GM13976 (cell line): Measurements from ENCODE around the gene MRPL39.
A peak's percentile ranks its signal among the peaks of the same experiment; 100 is the strongest.

Experiments used
- DNase-seq: peaks from one replicate; pipeline ENCODE4 v3.0.0; 2012; ENCODE audit warnings: low spot score
- CTCF ChIP-seq: IDR thresholded peaks from 2 replicates; pipeline ENCODE4 v1.5.1; 2012; ENCODE audit warnings: borderline replicate concordance, mild to moderate bottlenecking; ENCODE audit not compliant: insufficient read depth; ENCODE audit errors: extremely low read depth, missing control alignments, control extremely low read depth
- in situ Hi-C: fragments of 300-500 bp; cut with MboI; formaldehyde crosslinking; loops from one replicate; pipeline ENCODE4 v1.12.0; 2022; ENCODE audit warnings: low sequenced_read_pairs, mixed read lengths, inconsistent platforms; ENCODE audit not compliant: unreplicated experiment

Gene MRPL39

GRCh38 chr21:25561668-25562641 is 45.3 kb downstream of the MRPL39 start:
- peak; percentile 31 for TF ChIP-seq CTCF
- in situ Hi-C loops, result loop anchor here (5.0 to 10.0 kb wide), 3 partner anchors 60 to 140 kb away; no protein-coding TSS in a partner anchor
- DNase-seq, result peak; percentile 70

- TF ChIP-seq CTCF, result no peak
- in situ Hi-C loops, result loop anchor here (5.0 to 10.0 kb wide), 3 partner anchors 59 to 139 kb away; no protein-coding TSS in a partner anchor
Observed at GRCh38 chr21:25560891-25561290, 46.4 kb downstream of the MRPL39 start.

DNA sequence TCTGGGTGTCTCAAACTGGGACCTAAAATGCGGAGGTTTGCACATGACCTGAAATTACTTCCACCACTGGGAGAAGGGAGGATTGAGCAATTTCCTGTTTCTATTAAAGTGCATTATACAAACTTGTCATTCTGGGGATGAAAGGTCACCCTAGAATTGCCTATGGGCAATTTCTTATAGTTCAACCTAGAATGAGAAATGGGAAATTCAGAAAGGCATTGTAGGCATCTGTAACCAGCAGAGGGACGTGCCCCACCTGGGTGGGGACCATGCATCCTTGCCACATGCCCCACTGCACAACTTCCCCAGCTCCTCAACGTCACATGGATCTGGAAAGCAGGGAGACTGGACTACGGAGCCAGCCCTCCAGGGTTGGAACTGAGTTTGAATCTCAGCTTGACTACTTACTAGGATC is 47.0 kb downstream of the MRPL39 start:
- no peak for DNase-seq
- no peak for TF ChIP-seq CTCF
- in situ Hi-C loops, result loop anchor here (5.0 to 10.0 kb wide), 3 partner anchors 58 to 138 kb away; no protein-coding TSS in a partner anchor

More at GRCh38 chr21:25560891-25561290, 46.4 kb downstream of the MRPL39 start:
- DNase-seq, result no peak

GRCh38 chr21:25559746-25560145 is 47.5 kb downstream of the MRPL39 start:
- no peak for DNase-seq
- in situ Hi-C loops, result loop anchor here (5.0 to 10.0 kb wide), 3 partner anchors 57 to 137 kb away; no protein-coding TSS in a partner anchor
- no peak for TF ChIP-seq CTCF

DNA sequence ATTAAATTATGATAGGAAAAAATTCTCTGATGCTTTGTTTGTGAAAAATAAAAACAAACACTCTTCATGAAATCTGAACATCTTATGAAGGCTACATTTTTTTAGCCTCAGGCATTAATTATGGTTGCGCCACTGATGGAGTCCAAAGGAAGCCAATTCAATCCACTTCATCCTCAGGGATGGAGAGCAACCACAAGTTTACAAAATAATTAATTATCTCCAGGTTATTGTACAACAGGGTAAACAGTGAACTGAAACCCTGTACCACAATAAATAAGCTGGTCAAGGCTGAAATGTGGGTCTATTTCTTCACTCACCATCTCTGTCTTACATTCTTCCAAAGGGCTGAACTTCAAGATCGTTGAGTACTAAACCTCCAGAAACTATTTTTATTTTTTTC is 49.2 kb downstream of the MRPL39 start:
- no peak for DNase-seq
- in situ Hi-C loops, result no loop called here
- no peak for TF ChIP-seq CTCF

DNA sequence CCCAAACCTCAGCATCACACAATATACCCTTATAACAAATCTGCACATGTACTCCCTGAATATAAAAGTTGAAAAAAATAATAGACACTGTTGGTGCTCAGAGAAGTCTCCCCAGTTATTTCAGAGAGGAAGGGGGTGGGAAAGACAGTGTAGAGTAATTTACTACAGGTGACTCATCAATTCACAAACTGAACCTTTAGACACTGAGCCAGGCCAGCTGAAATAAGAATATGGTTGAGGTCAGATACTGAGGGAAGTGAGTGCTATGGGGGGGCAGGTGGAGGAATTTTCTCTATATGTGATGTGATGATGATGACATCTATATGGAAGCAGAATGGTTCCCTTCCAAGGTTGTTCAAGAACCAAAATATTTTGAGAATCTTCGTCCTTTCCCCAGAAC is 50.1 kb downstream of the MRPL39 start:
- no peak for TF ChIP-seq CTCF
- in situ Hi-C loops, result no loop called here

More for the DNA sequence above, 50.1 kb downstream of the MRPL39 start:
- no peak for DNase-seq
